Suprapubic skin (tissue), 4 donors: ENCODE measurements around the gene RBP3. TPM values are rescaled to one million over a fixed set of nuclear protein-coding genes. Genes with fewer than 3 reads are reported as not detected.

ENCODE experiments used
- DNase-seq, 2 donors: peaks; one replicate each; pipeline ENCODE4 v3.0.0-alpha.2; 2019; ENCODE audit warnings: low spot score in 2 of 2
- H3K27ac ChIP-seq: fragments of 200-600 bp; sonication (generic); one replicate; pipeline ENCODE4 v1.5.1; 2019
- H3K27me3 ChIP-seq: fragments of 200-600 bp; sonication (generic); one replicate; pipeline ENCODE4 v1.5.1; 2019
- H3K36me3 ChIP-seq: fragments of 200-600 bp; sonication (generic); one replicate; pipeline ENCODE4 v1.5.1; 2019
- H3K4me1 ChIP-seq: fragments of 200-600 bp; sonication (generic); one replicate; pipeline ENCODE4 v1.5.1; 2019
- H3K4me3 ChIP-seq: fragments of 200-600 bp; sonication (generic); one replicate; pipeline ENCODE4 v1.5.1; 2019; ENCODE audit warnings: mild to moderate bottlenecking
- H3K9me3 ChIP-seq: fragments of 200-600 bp; sonication (generic); one replicate; pipeline ENCODE4 v1.5.1; 2019
- CTCF ChIP-seq, 2 donors: fragments of 200-600 bp in 1 of 2; fragments of 450-650 bp in 1 of 2; sonication (generic) in 1 of 2; IDR thresholded peaks; one replicate each; pipeline ENCODE4 v1.5.1; 2016 to 2019; ENCODE audit warnings: antibody characterized with exemption in 2 of 2, mild to moderate bottlenecking in 1 of 2, moderate library complexity in 1 of 2
- EP300 ChIP-seq: sonication (generic); formaldehyde crosslinking; IDR thresholded peaks from one replicate; pipeline ENCODE4 v1.6.1; 2017; ENCODE audit warnings: antibody characterized with exemption
- POLR2A ChIP-seq, 2 donors: fragments of 450-650 bp; IDR thresholded peaks; one replicate each; pipeline ENCODE4 v1.6.1; 2017; ENCODE audit warnings: antibody characterized with exemption in 2 of 2, mild to moderate bottlenecking in 2 of 2, moderate library complexity in 2 of 2
- POLR2AphosphoS5 ChIP-seq, 3 donors: sonication (generic); formaldehyde crosslinking; IDR thresholded peaks; one replicate each; pipeline ENCODE4 v1.6.1; 2017; ENCODE audit warnings: antibody characterized with exemption in 3 of 3
- WGBS: methylation state at CpG from one replicate; pipeline ENCODE4 v1.1.5; 2018; 5-methylcytosine and 5-hydroxymethylcytosine counted together
- total RNA-seq, 4 donors: library from RNA; depleted of rRNA; stranded (reverse); fragments of >200 nt; gene quantifications; one replicate each; pipeline ENCODE4 v1.1.0, GENCODE V29; 2016

The RBP3 gene
- total RNA-seq, 4 donors from 2014 or later: not detected

DNA sequence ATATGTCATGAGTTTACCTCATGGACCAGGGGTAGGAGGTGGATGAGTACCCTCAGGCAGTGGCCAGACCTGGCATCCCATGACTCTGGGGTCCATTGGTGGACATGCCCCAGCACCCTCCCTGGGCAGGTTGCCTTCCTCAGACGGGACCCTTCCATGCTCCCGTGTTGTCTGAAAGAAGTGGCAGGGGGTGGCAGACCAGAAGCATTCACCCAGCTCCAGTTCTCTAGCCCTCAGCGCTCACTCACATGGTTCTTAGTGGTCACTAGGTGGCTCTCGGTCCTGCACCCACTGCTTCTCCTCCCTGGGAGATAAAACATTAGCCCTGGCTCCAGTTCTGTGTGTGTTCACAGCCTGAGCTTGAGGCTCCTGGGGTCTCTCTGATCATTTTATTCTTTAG is 6.0 kb downstream of the RBP3 start:
- WGBS: 89% methylated on average over 2 of the region's 4 CpGs
- DNase-seq: peak; percentile 39 to 56
- no peaks in the 10 kb centered on the region for H3K9me3 ChIP-seq

DNA sequence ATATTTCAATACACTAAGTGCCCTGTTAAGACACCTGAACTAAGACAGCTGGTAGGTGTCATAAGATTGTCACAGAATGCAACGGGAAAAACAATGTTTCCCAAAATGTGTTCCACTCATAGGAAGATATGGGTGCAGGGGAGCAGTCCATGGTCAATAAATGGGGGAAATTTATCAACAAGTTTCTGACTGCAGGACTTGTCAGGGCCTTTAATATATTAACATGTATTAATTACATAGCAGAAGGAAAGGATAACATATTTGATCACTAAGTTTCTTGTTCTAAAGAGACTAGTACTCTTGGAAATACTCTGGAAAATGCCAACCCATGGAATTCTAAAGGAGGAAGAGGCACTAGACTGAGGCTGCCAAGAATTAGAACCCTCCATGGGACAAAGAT is 6.7 kb downstream of the RBP3 start:
- Histone ChIP-seq H3K4me1 (no peaks in the 10 kb centered on the region), H3K27me3 (no peaks in the 10 kb centered on the region), H3K9me3 (no peaks in the 10 kb centered on the region), H3K27ac (no peak overlapping the region), H3K36me3 (no peaks in the 10 kb centered on the region), H3K4me3 (no peak overlapping the region)
- TF ChIP-seq EP300: no peak
- no peak for TF ChIP-seq POLR2AphosphoS5 (IDR thresholded peaks at IDR 0.05)
- TF ChIP-seq CTCF (IDR thresholded peaks at IDR 0.05): no peak
- TF ChIP-seq POLR2A (IDR thresholded peaks at IDR 0.05): no peak
- no peak for DNase-seq
- WGBS: 86% methylated on average over 1 of the region's 1 CpG

More for the DNA sequence above, 6.0 kb downstream of the RBP3 start:
- TF ChIP-seq CTCF (IDR thresholded peaks at IDR 0.05): no peak
- no peak for TF ChIP-seq POLR2A (IDR thresholded peaks at IDR 0.05)
- no peak for TF ChIP-seq EP300
- TF ChIP-seq POLR2AphosphoS5 (IDR thresholded peaks at IDR 0.05): no peak
- H3K27me3 ChIP-seq: no peaks in the 10 kb centered on the region
- H3K36me3 ChIP-seq: no peaks in the 10 kb centered on the region
- H3K4me3 ChIP-seq: no peak overlapping the region
- H3K4me1 ChIP-seq: no peaks in the 10 kb centered on the region
- H3K27ac ChIP-seq: no peak overlapping the region

GRCh38 chr10:47356708-47357107 is 8.5 kb downstream of the RBP3 start:
- Histone ChIP-seq H3K4me3 (no peak overlapping the region), H3K9me3 (no peaks in the 10 kb centered on the region), H3K36me3 (no peaks in the 10 kb centered on the region), H3K27me3 (no peaks in the 10 kb centered on the region), H3K27ac (no peak overlapping the region), H3K4me1 (no peaks in the 10 kb centered on the region)
- WGBS: 87% methylated on average over 5 of the region's 5 CpGs
- TF ChIP-seq CTCF (IDR thresholded peaks at IDR 0.05) (no peak), POLR2A (IDR thresholded peaks at IDR 0.05) (no peak), EP300 (no peak), POLR2AphosphoS5 (IDR thresholded peaks at IDR 0.05) (no peak)
- DNase-seq: peak in 1 of 2 donors; percentile 2

- peak; percentile 12 to 59 for DNase-seq
- Histone ChIP-seq H3K27ac (no peak overlapping the region), H3K4me3 (no peak overlapping the region), H3K36me3 (no peaks in the 10 kb centered on the region), H3K27me3 (no peaks in the 10 kb centered on the region), H3K9me3 (no peaks in the 10 kb centered on the region), H3K4me1 (no peaks in the 10 kb centered on the region)
- 89% methylated on average over 5 of the region's 12 CpGs for WGBS
- TF ChIP-seq EP300 (no peak), POLR2A (IDR thresholded peaks at IDR 0.05) (no peak), CTCF (IDR thresholded peaks at IDR 0.05) (no peak), POLR2AphosphoS5 (IDR thresholded peaks at IDR 0.05) (no peak)
Measured at GRCh38 chr10:47357131-47357582, 9.0 kb downstream of the RBP3 start.

DNA sequence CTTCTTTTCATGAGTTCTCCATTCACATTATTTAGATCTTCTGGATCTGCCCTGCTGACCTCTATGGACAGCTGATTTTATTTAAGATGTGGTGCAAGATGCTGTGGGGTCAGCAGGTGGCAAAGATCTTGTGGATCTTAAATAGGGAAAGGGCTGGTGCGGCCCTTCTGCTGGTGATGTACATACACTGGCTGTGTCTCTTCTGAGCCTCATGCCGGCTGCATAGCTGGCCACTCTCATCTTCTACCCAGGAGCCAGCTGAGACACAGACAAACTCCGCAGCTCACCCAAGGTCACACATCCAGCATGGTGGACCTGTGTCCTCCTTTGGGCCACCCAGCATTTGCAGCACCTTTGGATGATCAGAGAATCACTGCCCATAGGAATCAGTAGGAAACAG is 9.7 kb downstream of the RBP3 start:
- TF ChIP-seq EP300 (no peak), CTCF (IDR thresholded peaks at IDR 0.05) (no peak), POLR2AphosphoS5 (IDR thresholded peaks at IDR 0.05) (no peak), POLR2A (IDR thresholded peaks at IDR 0.05) (no peak)
- Histone ChIP-seq H3K4me1 (no peaks in the 10 kb centered on the region), H3K9me3 (no peaks in the 10 kb centered on the region), H3K27me3 (no peaks in the 10 kb centered on the region), H3K36me3 (no peaks in the 10 kb centered on the region), H3K4me3 (no peak overlapping the region), H3K27ac (no peak overlapping the region)
- DNase-seq: peak; percentile 20 to 29
- WGBS: 93% methylated on average over 3 of the region's 3 CpGs
